Lower leg skin (tissue), 3 donors: ENCODE results near the gene INPP5B.

ENCODE experiments used
- POLR2A ChIP-seq, 2 donors: fragments of 450-650 bp; IDR thresholded peaks; one replicate each; pipeline ENCODE4 v1.6.1; 2016 to 2017; ENCODE audit warnings: antibody characterized with exemption in 2 of 2, mild to moderate bottlenecking in 1 of 2, moderate library complexity in 1 of 2
- TF ChIP-seq, protein P1 (sequence below), 3 donors: fragments of 450-650 bp; IDR thresholded peaks; one replicate each; pipeline ENCODE4 v1.5.1; 2016; ENCODE audit warnings: antibody characterized with exemption in 3 of 3, mild to moderate bottlenecking in 3 of 3, moderate library complexity in 2 of 3

DNA sequence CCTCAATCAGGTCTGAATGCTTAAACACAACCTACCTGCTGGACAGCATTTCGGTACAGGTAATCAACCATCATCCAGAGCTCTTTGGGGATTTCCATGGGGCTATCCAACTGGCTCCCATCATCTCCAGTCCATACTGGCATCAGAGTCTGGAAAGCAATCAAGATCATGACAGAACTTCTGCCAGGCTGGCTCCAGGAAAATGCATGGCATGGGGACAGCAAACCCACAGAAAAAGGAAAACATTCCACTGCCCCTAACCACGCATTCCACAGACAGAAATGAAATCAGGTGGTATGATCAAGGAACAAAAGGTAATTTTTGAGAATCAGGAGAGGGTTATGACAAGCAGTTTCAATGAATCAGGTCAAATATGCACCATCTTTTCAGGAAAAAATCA is 78.4 kb downstream of the INPP5B start:
- TF ChIP-seq, protein P1, sequence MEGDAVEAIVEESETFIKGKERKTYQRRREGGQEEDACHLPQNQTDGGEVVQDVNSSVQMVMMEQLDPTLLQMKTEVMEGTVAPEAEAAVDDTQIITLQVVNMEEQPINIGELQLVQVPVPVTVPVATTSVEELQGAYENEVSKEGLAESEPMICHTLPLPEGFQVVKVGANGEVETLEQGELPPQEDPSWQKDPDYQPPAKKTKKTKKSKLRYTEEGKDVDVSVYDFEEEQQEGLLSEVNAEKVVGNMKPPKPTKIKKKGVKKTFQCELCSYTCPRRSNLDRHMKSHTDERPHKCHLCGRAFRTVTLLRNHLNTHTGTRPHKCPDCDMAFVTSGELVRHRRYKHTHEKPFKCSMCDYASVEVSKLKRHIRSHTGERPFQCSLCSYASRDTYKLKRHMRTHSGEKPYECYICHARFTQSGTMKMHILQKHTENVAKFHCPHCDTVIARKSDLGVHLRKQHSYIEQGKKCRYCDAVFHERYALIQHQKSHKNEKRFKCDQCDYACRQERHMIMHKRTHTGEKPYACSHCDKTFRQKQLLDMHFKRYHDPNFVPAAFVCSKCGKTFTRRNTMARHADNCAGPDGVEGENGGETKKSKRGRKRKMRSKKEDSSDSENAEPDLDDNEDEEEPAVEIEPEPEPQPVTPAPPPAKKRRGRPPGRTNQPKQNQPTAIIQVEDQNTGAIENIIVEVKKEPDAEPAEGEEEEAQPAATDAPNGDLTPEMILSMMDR (IDR thresholded peaks at IDR 0.05) = no peak
- TF ChIP-seq POLR2A (IDR thresholded peaks at IDR 0.05) = no peak
